SU-DHL-6 (cell line): ENCODE measurements around the gene STK11.

Experiments used
- H2AFZ ChIP-seq: fragments of 200-600 bp; sonication (generic); 2 replicates; pipeline ENCODE4 v1.6.1; 2014; ENCODE audit warnings: low read depth, mild to moderate bottlenecking, moderate library complexity, mixed read lengths, antibody characterized with exemption, low read length; ENCODE audit not compliant: severe bottlenecking
- H3F3A ChIP-seq: fragments of 200-600 bp; shearing (Covaris generic); 2 replicates; pipeline ENCODE4 v1.6.0; 2016; ENCODE audit warnings: antibody characterized with exemption, mild to moderate bottlenecking; ENCODE audit not compliant: insufficient read depth
- H3K27ac ChIP-seq: fragments of 200-600 bp; sonication (generic); 2 replicates; pipeline ENCODE4 v1.5.1; 2016; ENCODE audit warnings: low read depth, mild to moderate bottlenecking, low read length, moderate library complexity, mixed read lengths
- H3K27me3 ChIP-seq: fragments of 200-600 bp; sonication (generic), shearing (Covaris generic); 2 replicates; pipeline ENCODE4 v1.6.0; 2014; ENCODE audit warnings: mild to moderate bottlenecking, low read length
- H3K36me3 ChIP-seq: fragments of 200-600 bp; sonication (generic); 2 replicates; pipeline ENCODE4 v1.6.1; 2014; ENCODE audit warnings: mild to moderate bottlenecking, low read length, mixed read lengths
- H3K4me2 ChIP-seq: fragments of 300-600, 200-600 bp; shearing (Covaris generic), sonication (generic); 2 replicates; pipeline ENCODE4 v1.6.0; 2014; ENCODE audit warnings: low read length, low read depth, mild to moderate bottlenecking; ENCODE audit not compliant: poor library complexity, severe bottlenecking
- H3K4me3 ChIP-seq: fragments of 200-600 bp; sonication (generic); 2 replicates; pipeline ENCODE4 v1.5.1; 2014; ENCODE audit warnings: antibody characterized with exemption, low read length, mild to moderate bottlenecking, mixed read lengths; ENCODE audit not compliant: insufficient read depth, poor library complexity, severe bottlenecking
- H3K79me2 ChIP-seq: fragments of 200-600 bp; sonication (generic); 2 replicates; pipeline ENCODE4 v1.6.1; 2014; ENCODE audit warnings: mild to moderate bottlenecking, low read length, moderate library complexity; ENCODE audit not compliant: insufficient read depth
- H3K9ac ChIP-seq: fragments of 200-600 bp; sonication (generic); 2 replicates; pipeline ENCODE4 v1.7.0; 2014; ENCODE audit warnings: mild to moderate bottlenecking, low read length
- H3K9me2 ChIP-seq: fragments of 200-600 bp; sonication (generic); replicated peaks from 2 replicates; pipeline ENCODE4 v1.6.1; 2014; ENCODE audit warnings: low read length; ENCODE audit not compliant: insufficient read depth
- H3K9me3 ChIP-seq: fragments of 200-600 bp; sonication (generic); 2 replicates; pipeline ENCODE4 v1.6.1; 2014; ENCODE audit warnings: low read length, mixed read lengths; ENCODE audit not compliant: insufficient read depth
- H4K20me1 ChIP-seq: fragments of 200-600 bp; sonication (generic); 2 replicates; pipeline ENCODE4 v1.6.1; 2014; ENCODE audit warnings: low read depth, mild to moderate bottlenecking, antibody characterized with exemption, low read length, moderate library complexity, mixed read lengths
- EZH2phosphoT487 ChIP-seq: fragments of 200-600 bp; sonication (generic), shearing (Covaris generic); conservative IDR thresholded peaks from 2 replicates; pipeline ENCODE4 v1.6.1; 2018; ENCODE audit warnings: mild to moderate bottlenecking, antibody characterized with exemption, low read length, moderate library complexity, mixed read lengths
- TF ChIP-seq, protein P1 (sequence below): fragments of 200-600 bp; sonication (generic); IDR thresholded peaks from one replicate; pipeline ENCODE4 v1.5.1; 2017; ENCODE audit warnings: antibody characterized with exemption, mild to moderate bottlenecking, low read length, moderate library complexity; ENCODE audit not compliant: insufficient read depth, poor library complexity, severe bottlenecking

Gene STK11

DNA sequence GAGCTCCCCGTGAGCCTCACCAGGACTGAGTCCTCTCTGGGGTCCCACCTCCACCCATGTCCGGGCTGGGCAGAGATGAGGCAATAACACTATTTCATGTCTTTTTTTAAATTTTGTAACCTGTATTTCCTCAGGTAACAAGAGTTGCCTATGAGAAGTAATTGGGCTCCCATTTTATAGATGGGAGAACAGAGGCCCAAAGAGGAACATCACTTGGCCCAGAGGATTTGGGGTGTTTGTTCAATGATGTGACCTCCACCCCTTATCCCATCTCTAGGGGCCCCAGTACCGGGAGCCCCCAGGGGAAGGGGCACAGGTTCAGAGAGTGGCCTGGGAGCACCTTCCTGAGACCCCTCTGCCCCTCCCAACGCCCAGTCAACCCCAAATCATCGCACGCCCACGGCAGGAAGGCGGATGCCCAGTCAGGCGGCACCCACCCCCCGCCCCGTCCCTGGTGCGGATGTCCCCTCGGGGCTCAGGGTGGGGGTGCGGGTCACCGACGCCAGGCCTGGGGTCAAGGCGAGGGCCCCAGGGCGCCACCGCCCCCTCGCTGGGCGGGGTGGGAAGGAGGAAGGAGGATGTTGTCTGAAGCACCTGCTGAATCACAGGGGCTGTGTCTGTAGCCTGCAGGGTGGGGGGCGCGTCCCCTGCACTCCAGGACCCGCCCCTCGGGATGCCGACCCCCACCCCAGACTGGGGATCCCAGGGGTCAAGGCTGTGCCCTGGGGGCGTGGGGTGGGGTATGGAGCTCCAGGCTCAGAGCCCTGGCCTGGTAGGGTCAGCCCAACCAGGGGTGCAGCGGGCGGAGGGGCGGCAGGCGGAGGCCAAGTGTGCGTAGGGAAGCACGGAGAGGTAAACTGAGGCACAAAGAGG lies 54.5 kb downstream of the STK11 start:
- Histone ChIP-seq H3F3A (peaks cover 63% of the 10 kb centered on the region), H3K9ac (peak overlapping the region; percentile 56), H3K79me2 (no peaks in the 10 kb centered on the region), H4K20me1 (no peaks in the 10 kb centered on the region), H2AFZ (no peak overlapping the region), H3K4me2 (peak overlapping the region; percentile 70), H3K9me2 (no peaks in the 10 kb centered on the region), H3K4me3 (peak overlapping the region; percentile 39), H3K36me3 (no peaks in the 10 kb centered on the region), H3K27me3 (no peaks in the 10 kb centered on the region), H3K27ac (peak overlapping the region; percentile 91), H3K9me3 (no peaks in the 10 kb centered on the region)
- TF ChIP-seq EZH2phosphoT487 = no peak
- TF ChIP-seq, protein P1, sequence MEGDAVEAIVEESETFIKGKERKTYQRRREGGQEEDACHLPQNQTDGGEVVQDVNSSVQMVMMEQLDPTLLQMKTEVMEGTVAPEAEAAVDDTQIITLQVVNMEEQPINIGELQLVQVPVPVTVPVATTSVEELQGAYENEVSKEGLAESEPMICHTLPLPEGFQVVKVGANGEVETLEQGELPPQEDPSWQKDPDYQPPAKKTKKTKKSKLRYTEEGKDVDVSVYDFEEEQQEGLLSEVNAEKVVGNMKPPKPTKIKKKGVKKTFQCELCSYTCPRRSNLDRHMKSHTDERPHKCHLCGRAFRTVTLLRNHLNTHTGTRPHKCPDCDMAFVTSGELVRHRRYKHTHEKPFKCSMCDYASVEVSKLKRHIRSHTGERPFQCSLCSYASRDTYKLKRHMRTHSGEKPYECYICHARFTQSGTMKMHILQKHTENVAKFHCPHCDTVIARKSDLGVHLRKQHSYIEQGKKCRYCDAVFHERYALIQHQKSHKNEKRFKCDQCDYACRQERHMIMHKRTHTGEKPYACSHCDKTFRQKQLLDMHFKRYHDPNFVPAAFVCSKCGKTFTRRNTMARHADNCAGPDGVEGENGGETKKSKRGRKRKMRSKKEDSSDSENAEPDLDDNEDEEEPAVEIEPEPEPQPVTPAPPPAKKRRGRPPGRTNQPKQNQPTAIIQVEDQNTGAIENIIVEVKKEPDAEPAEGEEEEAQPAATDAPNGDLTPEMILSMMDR = no peak

DNA sequence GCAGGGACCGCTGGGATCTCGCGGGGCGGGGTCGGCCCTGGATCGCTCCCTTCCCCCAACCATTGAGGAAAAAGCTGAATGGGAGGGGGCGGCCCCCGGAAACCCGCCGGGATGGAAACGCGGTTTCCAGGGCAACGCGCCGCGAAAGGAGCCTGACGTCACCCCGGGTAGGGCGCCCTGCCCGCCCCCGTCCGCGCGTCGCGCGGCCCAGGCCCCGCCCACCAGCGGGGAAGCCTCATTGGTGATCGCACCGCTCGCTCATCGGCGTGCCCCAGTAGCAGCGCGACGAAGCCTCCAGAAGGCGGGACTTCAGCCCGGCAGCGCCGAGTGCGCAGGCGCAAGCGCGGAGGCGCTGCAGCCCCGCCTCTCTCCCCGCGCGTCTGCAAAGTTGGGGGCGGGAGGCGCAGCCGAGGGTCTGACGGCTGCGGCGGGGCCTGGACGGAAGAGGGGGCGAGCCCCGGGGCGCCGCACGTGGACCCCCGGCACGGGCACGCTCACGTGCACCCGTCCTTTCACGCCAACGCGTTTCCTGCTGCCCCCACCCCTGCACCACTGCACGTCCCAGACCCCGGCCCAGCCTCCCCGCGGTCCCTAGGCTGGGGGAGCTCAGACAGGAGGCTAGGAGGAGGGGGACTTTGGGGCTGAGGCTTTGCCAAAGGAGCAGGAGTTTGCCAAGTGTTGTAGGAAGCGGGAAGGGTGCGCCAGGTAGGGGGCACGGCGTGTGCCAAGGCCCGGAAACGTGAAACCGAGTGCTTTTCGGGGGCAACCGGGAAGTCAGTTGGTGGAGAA lies 55.4 kb downstream of the STK11 start:
- no peaks in the 10 kb centered on the region for H3K27me3 ChIP-seq
- H3K9ac ChIP-seq = peak overlapping the region; percentile 90
- no peak overlapping the region for H2AFZ ChIP-seq
- no peaks in the 10 kb centered on the region for H3K9me3 ChIP-seq
- TF ChIP-seq, protein P1 = no peak
- TF ChIP-seq EZH2phosphoT487 = no peak
- no peaks in the 10 kb centered on the region for H3K79me2 ChIP-seq
- peak overlapping the region; percentile 84 for H3K4me3 ChIP-seq
- H4K20me1 ChIP-seq = no peaks in the 10 kb centered on the region
- H3F3A ChIP-seq = peaks cover 69% of the 10 kb centered on the region
- H3K9me2 ChIP-seq = no peaks in the 10 kb centered on the region
- H3K36me3 ChIP-seq = no peaks in the 10 kb centered on the region
- peak overlapping the region; percentile 91 for H3K27ac ChIP-seq
- peak overlapping the region; percentile 91 for H3K4me2 ChIP-seq

DNA sequence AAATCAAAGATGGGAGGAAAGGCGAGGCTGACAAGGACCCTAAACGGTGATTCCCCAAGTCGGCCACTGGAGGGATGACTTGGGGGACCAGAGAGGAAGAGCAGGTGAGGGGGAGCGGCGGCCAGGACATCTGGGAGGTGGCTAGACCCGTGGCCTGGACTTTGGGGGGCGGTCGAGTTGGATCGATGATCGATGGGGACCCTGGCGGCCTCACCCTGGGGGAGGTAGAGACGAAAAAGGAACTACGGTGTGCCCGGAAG lies 55.9 kb downstream of the STK11 start:
- H3K4me2 ChIP-seq = peak overlapping the region; percentile 91
- peaks cover 72% of the 10 kb centered on the region for H3F3A ChIP-seq
- no peaks in the 10 kb centered on the region for H3K79me2 ChIP-seq
- no peaks in the 10 kb centered on the region for H3K9me3 ChIP-seq
- no peak overlapping the region for H2AFZ ChIP-seq
- peak overlapping the region; percentile 84 for H3K4me3 ChIP-seq
- H3K9ac ChIP-seq = peak overlapping the region; percentile 90
- H3K27ac ChIP-seq = peak overlapping the region; percentile 86
- H3K27me3 ChIP-seq = no peaks in the 10 kb centered on the region
- TF ChIP-seq, protein P1 = no peak
- no peak for TF ChIP-seq EZH2phosphoT487
- H3K36me3 ChIP-seq = no peaks in the 10 kb centered on the region
- no peaks in the 10 kb centered on the region for H4K20me1 ChIP-seq
- no peaks in the 10 kb centered on the region for H3K9me2 ChIP-seq
